Mesendoderm (in vitro differentiated cells): ENCODE results near the gene PLGRKT.

Source experiments
- DNase-seq: peaks from one replicate; pipeline ENCODE4 v3.0.0; 2013
- H2AK5ac ChIP-seq: 2 replicates; pipeline ENCODE4 v1.6.1; 2013; ENCODE audit warnings: low read length, inconsistent platforms
- H2BK120ac ChIP-seq: 2 replicates; pipeline ENCODE4 v1.6.1; 2013; ENCODE audit warnings: low read depth, mild to moderate bottlenecking, low read length, moderate library complexity, mixed read lengths
- H2BK15ac ChIP-seq: replicated peaks from 2 replicates; pipeline ENCODE4 v1.6.1; 2013; ENCODE audit warnings: low read depth, mild to moderate bottlenecking, moderate library complexity
- H2BK5ac ChIP-seq: 2 replicates; pipeline ENCODE4 v1.6.1; 2013; ENCODE audit warnings: low read length, inconsistent platforms
- H3K18ac ChIP-seq: 2 replicates; pipeline ENCODE4 v1.6.1; 2013; ENCODE audit warnings: mild to moderate bottlenecking, low read length, mixed read lengths
- H3K23ac ChIP-seq: one replicate; pipeline ENCODE4 v1.6.1; 2013; ENCODE audit warnings: low read length
- H3K27ac ChIP-seq: 2 replicates; pipeline ENCODE4 v1.5.1; 2013; ENCODE audit warnings: low read depth, mild to moderate bottlenecking, inconsistent platforms, low read length, moderate library complexity
- H3K27me3 ChIP-seq: 2 replicates; pipeline ENCODE4 v1.6.1; 2013; ENCODE audit warnings: low read length, control low read depth, mild to moderate bottlenecking, inconsistent platforms; ENCODE audit not compliant: insufficient read depth, poor library complexity
- H3K36me3 ChIP-seq: 2 replicates; pipeline ENCODE4 v1.6.1; 2013; ENCODE audit warnings: low read length, inconsistent platforms; ENCODE audit not compliant: control insufficient read depth, insufficient read depth
- H3K4ac ChIP-seq: one replicate; pipeline ENCODE4 v1.6.1; 2013; ENCODE audit warnings: low read depth, mild to moderate bottlenecking, low read length, moderate library complexity
- H3K4me1 ChIP-seq: 2 replicates; pipeline ENCODE4 v1.6.1; 2013; ENCODE audit warnings: low read depth, low read length, inconsistent platforms; ENCODE audit not compliant: control insufficient read depth
- H3K4me2 ChIP-seq: 2 replicates; pipeline ENCODE4 v1.6.1; 2013; ENCODE audit warnings: low read length
- H3K4me3 ChIP-seq: 2 replicates; pipeline ENCODE4 v1.5.1; 2013; ENCODE audit warnings: mild to moderate bottlenecking, low read length
- H3K56ac ChIP-seq: one replicate; pipeline ENCODE4 v1.6.1; 2013; ENCODE audit warnings: low read length
- H3K79me1 ChIP-seq: 2 replicates; pipeline ENCODE4 v1.6.1; 2013; ENCODE audit warnings: low read length, inconsistent platforms
- H3K79me2 ChIP-seq: 2 replicates; pipeline ENCODE4 v1.6.1; 2013; ENCODE audit warnings: mild to moderate bottlenecking, low read length; ENCODE audit not compliant: control insufficient read depth, insufficient read depth
- H3K9ac ChIP-seq: 2 replicates; pipeline ENCODE4 v1.6.1; 2013; ENCODE audit warnings: low read length, inconsistent platforms
- H4K5ac ChIP-seq: one replicate; pipeline ENCODE4 v1.6.1; 2013; ENCODE audit warnings: low read length
- H4K8ac ChIP-seq: one replicate; pipeline ENCODE4 v1.6.1; 2013; ENCODE audit warnings: low read depth, mild to moderate bottlenecking, control low read depth, low read length, moderate library complexity
- WGBS: extraction: QIAGEN DNeasy Blood & Tissue Kit; methylation state at CpG from one replicate; pipeline ENCODE4 v1.1.7; 2013; ENCODE audit warnings: low lambda C conversion rate, missing lambda C conversion rate; ENCODE audit not compliant: insufficient coverage; ENCODE audit errors: extremely low coverage; 5-methylcytosine and 5-hydroxymethylcytosine counted together

PLGRKT gene

GRCh38 chr9:5460157-5460556, 22.4 kb upstream of the PLGRKT start:
- H3K4ac ChIP-seq = no peak overlapping the region
- no peak overlapping the region for H4K5ac ChIP-seq
- H3K79me2 ChIP-seq = no peaks in the 10 kb centered on the region
- no peaks in the 10 kb centered on the region for H3K36me3 ChIP-seq
- no peak overlapping the region for H4K8ac ChIP-seq
- no peak overlapping the region for H3K4me3 ChIP-seq
- H3K56ac ChIP-seq = no peak overlapping the region
- DNase-seq = no peak
- H3K4me1 ChIP-seq = no peaks in the 10 kb centered on the region
- H3K27ac ChIP-seq = no peak overlapping the region
- no CpG with 5 or more reads among the region's 1 CpG for WGBS
- no peak overlapping the region for H3K18ac ChIP-seq
- no peaks in the 10 kb centered on the region for H3K27me3 ChIP-seq
- no peak overlapping the region for H3K9ac ChIP-seq
- H2BK120ac ChIP-seq = no peak overlapping the region
- H2AK5ac ChIP-seq = no peak overlapping the region
- no peak overlapping the region for H2BK15ac ChIP-seq
- H2BK5ac ChIP-seq = no peak overlapping the region
- H3K79me1 ChIP-seq = no peaks in the 10 kb centered on the region
- no peak overlapping the region for H3K4me2 ChIP-seq
- H3K23ac ChIP-seq = no peak overlapping the region

GRCh38 chr9:5459289-5459829, 21.6 kb upstream of the PLGRKT start:
- no peaks in the 10 kb centered on the region for H3K79me2 ChIP-seq
- no peak overlapping the region for H3K9ac ChIP-seq
- no peak overlapping the region for H3K4ac ChIP-seq
- no peaks in the 10 kb centered on the region for H3K4me1 ChIP-seq
- no peak overlapping the region for H2BK5ac ChIP-seq
- WGBS = no CpG with 5 or more reads among the region's 4 CpGs
- no peak overlapping the region for H4K5ac ChIP-seq
- no peak overlapping the region for H2BK120ac ChIP-seq
- H3K18ac ChIP-seq = no peak overlapping the region
- H2BK15ac ChIP-seq = no peak overlapping the region
- H3K79me1 ChIP-seq = no peaks in the 10 kb centered on the region
- no peaks in the 10 kb centered on the region for H3K27me3 ChIP-seq
- no peak overlapping the region for H3K23ac ChIP-seq
- DNase-seq = peak; percentile 71
- H3K4me3 ChIP-seq = no peak overlapping the region
- H3K4me2 ChIP-seq = no peak overlapping the region
- H3K56ac ChIP-seq = no peak overlapping the region
- H3K36me3 ChIP-seq = no peaks in the 10 kb centered on the region
- no peak overlapping the region for H3K27ac ChIP-seq
- no peak overlapping the region for H2AK5ac ChIP-seq
- no peak overlapping the region for H4K8ac ChIP-seq

DNA sequence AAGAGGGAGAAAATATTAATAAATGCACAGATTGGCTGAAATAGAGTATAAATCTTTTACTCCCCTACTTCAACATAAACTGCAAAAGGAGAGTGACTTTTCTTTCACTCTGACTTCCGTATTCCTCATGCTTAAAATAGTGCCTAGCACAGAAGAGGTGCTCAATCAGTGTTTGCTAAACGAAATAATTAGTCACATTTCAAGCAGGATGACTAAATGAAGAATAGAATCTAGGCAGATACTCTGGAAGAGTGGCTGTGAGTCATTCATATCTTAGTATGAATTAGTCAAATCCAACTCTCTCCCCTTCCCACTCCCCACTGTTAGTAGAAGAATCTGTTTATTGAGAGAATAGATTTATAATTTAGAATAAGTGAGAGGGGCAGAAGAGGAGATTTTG, 17.5 kb upstream of the PLGRKT start:
- H3K9ac ChIP-seq = no peak overlapping the region
- no peaks in the 10 kb centered on the region for H3K79me2 ChIP-seq
- H3K27ac ChIP-seq = no peak overlapping the region
- H2BK120ac ChIP-seq = no peak overlapping the region
- H3K4me3 ChIP-seq = no peak overlapping the region
- H3K4me1 ChIP-seq = no peaks in the 10 kb centered on the region
- H3K56ac ChIP-seq = no peak overlapping the region
- H3K4ac ChIP-seq = no peak overlapping the region
- no peak overlapping the region for H4K5ac ChIP-seq
- H3K79me1 ChIP-seq = no peaks in the 10 kb centered on the region
- no peak overlapping the region for H2AK5ac ChIP-seq
- H2BK5ac ChIP-seq = no peak overlapping the region
- no peak overlapping the region for H3K23ac ChIP-seq
- no peak overlapping the region for H4K8ac ChIP-seq
- no peak overlapping the region for H3K4me2 ChIP-seq
- DNase-seq = no peak
- no peaks in the 10 kb centered on the region for H3K27me3 ChIP-seq
- H3K18ac ChIP-seq = no peak overlapping the region
- no CpG with 5 or more reads among the region's 2 CpGs for WGBS
- no peaks in the 10 kb centered on the region for H3K36me3 ChIP-seq
- H2BK15ac ChIP-seq = no peak overlapping the region

GRCh38 chr9:5453673-5454072, 15.9 kb upstream of the PLGRKT start:
- no peak for DNase-seq
- H2AK5ac ChIP-seq = no peak overlapping the region
- H3K9ac ChIP-seq = no peak overlapping the region
- no peak overlapping the region for H2BK5ac ChIP-seq
- H3K4me2 ChIP-seq = no peak overlapping the region
- no peak overlapping the region for H2BK120ac ChIP-seq
- H3K27ac ChIP-seq = no peak overlapping the region
- H3K23ac ChIP-seq = no peak overlapping the region
- H3K36me3 ChIP-seq = no peaks in the 10 kb centered on the region
- H3K4me1 ChIP-seq = no peaks in the 10 kb centered on the region
- H3K4ac ChIP-seq = no peak overlapping the region
- WGBS = no CpG with 5 or more reads among the region's 2 CpGs
- H4K8ac ChIP-seq = no peak overlapping the region
- H3K79me2 ChIP-seq = no peaks in the 10 kb centered on the region
- no peaks in the 10 kb centered on the region for H3K79me1 ChIP-seq
- H4K5ac ChIP-seq = no peak overlapping the region
- no peak overlapping the region for H3K4me3 ChIP-seq
- H3K18ac ChIP-seq = no peak overlapping the region
- H3K27me3 ChIP-seq = no peaks in the 10 kb centered on the region
- no peak overlapping the region for H3K56ac ChIP-seq
- no peak overlapping the region for H2BK15ac ChIP-seq

DNA sequence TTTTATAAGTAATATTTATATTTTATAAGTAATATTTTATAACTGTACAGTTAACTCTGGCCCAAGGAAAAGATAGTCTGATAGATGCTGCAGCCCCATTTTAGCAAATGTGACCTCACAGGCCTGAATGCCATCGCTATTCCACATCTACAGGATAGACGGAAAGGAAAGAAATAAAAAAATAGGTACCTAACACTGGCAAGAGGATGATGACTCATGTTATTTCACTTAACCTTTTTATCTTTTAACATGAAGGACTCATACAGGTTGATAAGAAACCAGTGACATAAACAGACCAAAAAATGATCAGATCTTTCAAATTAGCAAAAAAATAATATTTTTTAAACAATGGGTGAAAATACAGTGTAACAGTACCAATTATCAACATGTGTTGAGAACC, 15.3 kb upstream of the PLGRKT start:
- Histone ChIP-seq H2AK5ac (no peak overlapping the region), H3K27me3 (no peaks in the 10 kb centered on the region), H3K23ac (no peak overlapping the region), H3K79me1 (no peaks in the 10 kb centered on the region), H2BK120ac (no peak overlapping the region), H4K5ac (no peak overlapping the region), H3K79me2 (no peaks in the 10 kb centered on the region), H3K27ac (no peak overlapping the region), H4K8ac (no peak overlapping the region), H2BK5ac (no peak overlapping the region), H3K18ac (no peak overlapping the region), H3K4me2 (no peak overlapping the region), H3K9ac (no peak overlapping the region), H3K4me1 (no peaks in the 10 kb centered on the region), H3K4ac (no peak overlapping the region), H2BK15ac (no peak overlapping the region), H3K36me3 (no peaks in the 10 kb centered on the region), H3K56ac (no peak overlapping the region), H3K4me3 (no peak overlapping the region)
- WGBS = no CpG with 5 or more reads among the region's 2 CpGs
- no peak for DNase-seq

DNA sequence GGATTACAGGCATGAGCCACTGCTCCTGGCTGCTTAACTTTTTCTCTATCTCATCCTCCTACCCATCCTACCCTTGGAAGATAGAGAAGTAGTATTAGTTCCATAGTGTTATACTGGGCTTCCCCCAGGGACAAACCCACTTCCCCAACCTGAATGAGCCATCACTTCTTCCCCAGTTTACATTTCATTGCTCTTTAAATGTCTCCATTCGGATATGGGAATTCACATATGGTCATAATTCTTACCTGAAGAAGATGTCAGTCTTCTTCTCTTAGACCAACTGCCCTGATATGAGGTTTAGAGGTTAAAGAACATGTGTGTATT, 14.5 kb upstream of the PLGRKT start:
- Histone ChIP-seq H3K9ac (no peak overlapping the region), H3K4me1 (no peaks in the 10 kb centered on the region), H4K8ac (no peak overlapping the region), H3K56ac (no peak overlapping the region), H3K18ac (no peak overlapping the region), H2BK15ac (no peak overlapping the region), H2BK120ac (no peak overlapping the region), H3K4me3 (no peak overlapping the region), H3K79me2 (no peaks in the 10 kb centered on the region), H3K4me2 (no peak overlapping the region), H3K27me3 (no peaks in the 10 kb centered on the region), H3K4ac (no peak overlapping the region), H2AK5ac (no peak overlapping the region), H3K23ac (no peak overlapping the region), H2BK5ac (no peak overlapping the region), H4K5ac (no peak overlapping the region), H3K79me1 (no peaks in the 10 kb centered on the region), H3K36me3 (no peaks in the 10 kb centered on the region), H3K27ac (no peak overlapping the region)
- no peak for DNase-seq
- no CpG with 5 or more reads among the region's 1 CpG for WGBS
